A549 (cell line): ENCODE data around the gene HABP2.

Experiments
- CTCF ChIP-seq: fragments of >200 bp; sonication (Bioruptor Twin); formaldehyde crosslinking; IDR thresholded peaks from 3 replicates; pipeline ENCODE4 v1.5.1; 2016
- EP300 ChIP-seq, 2 experiments: fragments of >200 bp; sonication (Bioruptor Twin); formaldehyde crosslinking; IDR thresholded peaks; 2 replicates in 1 of 2; 3 replicates in 1 of 2; pipeline ENCODE4 v1.6.1; 2016 to 2017
- HEYL ChIP-seq: fragments of 250-450 bp; sonication (Bioruptor Pico); IDR thresholded peaks from 2 replicates; pipeline ENCODE4 v1.8.0; 2021; ENCODE audit warnings: mild to moderate bottlenecking, moderate library complexity
- MYC ChIP-seq: IDR thresholded peaks from 2 replicates; pipeline ENCODE4 v1.6.1; 2012; ENCODE audit warnings: mild to moderate bottlenecking, inconsistent platforms, low read length, improper control_type of control experiment, borderline replicate concordance
- REST ChIP-seq: fragments of 200-600 bp; sonication (generic); IDR thresholded peaks from 2 replicates; pipeline ENCODE4 v1.6.1; 2016; ENCODE audit warnings: antibody characterized with exemption, mild to moderate bottlenecking, moderate library complexity
- SMC3 ChIP-seq: fragments of >200 bp; sonication (Bioruptor Twin); formaldehyde crosslinking; IDR thresholded peaks from 3 replicates; pipeline ENCODE4 v1.6.1; 2018; ENCODE audit warnings: inconsistent platforms

DNA sequence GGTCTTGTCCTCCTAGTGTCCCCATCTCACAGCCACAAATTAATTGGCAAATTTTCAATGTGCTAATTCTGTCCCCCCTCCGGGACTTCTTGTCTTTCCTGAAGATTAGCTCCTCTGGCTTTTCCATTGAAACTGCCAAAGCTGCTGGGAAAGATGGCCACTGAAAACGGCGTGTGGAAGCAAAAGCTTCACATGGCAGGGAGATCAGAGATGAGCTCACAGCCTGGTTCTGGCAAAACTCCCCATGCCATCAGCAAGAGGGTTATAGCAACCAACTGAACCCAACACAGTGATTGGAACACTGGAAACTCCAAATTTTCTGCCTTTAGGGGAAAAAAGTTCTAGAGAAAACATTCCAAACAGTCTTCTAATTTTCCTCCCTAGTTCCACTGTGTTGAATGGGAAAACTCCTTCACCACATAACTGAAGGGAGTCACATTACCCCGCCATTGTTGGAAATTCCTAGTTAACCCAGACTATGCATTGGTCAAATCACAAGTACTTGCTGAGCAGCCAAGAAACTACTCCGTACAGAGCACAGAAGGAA is 74.0 kb downstream of the HABP2 start:
- TF ChIP-seq CTCF (no peak), EP300 (IDR thresholded peaks at IDR 0.05) (no peak), SMC3 (no peak), REST (no peak), HEYL (CRISPR knock-in tag) (no peak), MYC (no peak)
